ENCODE results near the gene ARHGEF9. TPM values are rescaled to one million over a fixed set of nuclear protein-coding genes. Genes with fewer than 3 reads are reported as not detected.
"Not testable (repeated sequence)": the region's sequence is repeated elsewhere in the genome, so short reads cannot be mapped to it uniquely, and the experiment has no call there.

The ARHGEF9 gene
- 12.2 and 13.8 TPM in 2 replicates for total RNA-seq (2014; rRNA removed; shearing (Covaris generic))
- polyA plus RNA-seq (2014; cell fraction: nucleus; rRNA removed), result 13.6 and 18.6 TPM in 2 replicates

- no peak for DNase-seq (ENCODE audit: extremely low read depth, low read depth)
These were observed at the start of gene ARHGEF9 for GRCh38 chrX:63784902-63785707. TSS of gene ARHGEF9 (minus strand) at chrX:63785214. CDS start at chrX:63785145, 69 bp downstream.

GRCh38 chrX:63825446-63825845, 40.4 kb upstream of the ARHGEF9 start:
- not testable (repeated sequence) for DNase-seq (ENCODE audit: extremely low read depth, low read depth)

- no peak for DNase-seq (ENCODE audit: extremely low read depth, low read depth)
These were observed 33.1 kb upstream of the ARHGEF9 start for GRCh38 chrX:63818156-63818555.

DNA sequence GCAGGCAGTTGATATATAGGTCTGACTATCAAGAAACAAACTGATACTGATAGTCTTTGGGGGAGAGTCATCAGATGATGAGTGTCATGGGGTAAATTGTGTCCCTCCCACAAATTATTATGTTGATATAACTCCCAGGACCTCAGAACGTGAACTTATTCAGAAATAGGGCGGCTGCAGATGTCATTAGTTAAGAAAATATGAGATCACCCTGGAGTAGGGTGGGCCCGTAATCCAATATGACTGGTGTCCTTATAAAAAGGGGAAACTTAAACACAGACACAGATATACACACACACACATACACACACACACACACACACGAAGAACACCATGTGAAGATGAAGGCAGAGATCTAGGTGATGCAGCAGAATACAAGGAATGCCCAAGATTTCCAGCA, 32.7 kb upstream of the ARHGEF9 start:
- DNase-seq (ENCODE audit: extremely low read depth, low read depth), result no peak

DNA sequence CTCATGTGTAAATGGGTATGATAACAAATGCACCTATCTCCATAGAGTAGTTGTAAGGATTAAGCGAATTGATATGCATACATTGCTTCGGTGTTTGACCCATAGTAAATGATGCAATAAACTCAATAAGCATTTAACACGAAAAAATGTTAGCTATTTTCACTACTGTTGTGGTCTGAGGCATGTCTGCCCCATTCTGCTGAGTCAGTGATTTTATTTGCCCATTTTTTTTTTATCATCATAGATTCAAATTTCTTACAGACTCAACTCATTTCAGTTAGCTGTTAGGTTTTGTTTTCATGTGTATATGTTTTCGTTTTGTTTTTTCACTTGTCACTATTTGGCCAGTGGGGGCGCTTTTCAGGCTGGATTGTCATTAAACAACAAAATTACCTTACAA, 27.8 kb upstream of the ARHGEF9 start:
- DNase-seq (ENCODE audit: extremely low read depth, low read depth), result no peak

DNA sequence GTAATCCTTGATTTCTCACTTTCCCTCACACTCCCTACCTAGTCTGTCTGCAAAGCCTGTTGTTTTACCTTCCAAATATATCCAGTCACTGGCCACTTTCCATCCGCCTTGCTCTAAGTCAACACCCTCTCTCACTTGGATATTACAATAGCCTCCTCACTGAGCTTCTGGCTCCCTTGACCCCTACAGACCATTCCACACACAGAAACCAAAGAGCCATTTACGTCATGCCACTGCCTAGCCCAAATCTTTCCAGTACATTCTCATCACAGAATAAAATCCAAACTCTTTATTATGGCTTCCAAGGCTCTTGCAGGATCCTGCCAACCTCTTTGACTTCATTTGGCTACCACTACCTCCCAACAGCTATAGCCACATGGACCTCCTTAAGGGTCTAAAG, 25.7 kb upstream of the ARHGEF9 start:
- DNase-seq (ENCODE audit: extremely low read depth, low read depth), result no peak

DNA sequence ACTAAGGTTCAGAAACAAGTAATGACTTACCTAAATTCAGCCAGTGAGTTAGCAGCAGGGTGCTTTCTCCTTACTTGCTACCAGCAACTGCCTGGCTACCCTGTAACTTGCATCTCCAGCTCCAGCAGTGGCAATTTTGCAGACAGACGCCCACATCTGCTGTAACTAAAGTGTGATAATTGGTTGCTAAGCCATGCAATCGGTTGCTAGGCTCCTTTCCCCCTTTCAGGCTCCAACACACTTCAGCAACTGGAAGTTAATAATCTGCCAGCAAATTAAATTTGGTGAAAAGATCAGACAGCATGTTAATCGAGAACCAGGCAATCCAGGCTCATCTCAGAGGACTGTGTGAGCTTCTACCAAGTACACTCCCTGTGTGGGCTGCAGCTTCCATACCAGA, 24.2 kb upstream of the ARHGEF9 start:
- no peak for DNase-seq (ENCODE audit: extremely low read depth, low read depth)

GRCh38 chrX:63795406-63795805, 10.4 kb upstream of the ARHGEF9 start:
- DNase-seq (ENCODE audit: extremely low read depth, low read depth), result not testable (repeated sequence)

DNA sequence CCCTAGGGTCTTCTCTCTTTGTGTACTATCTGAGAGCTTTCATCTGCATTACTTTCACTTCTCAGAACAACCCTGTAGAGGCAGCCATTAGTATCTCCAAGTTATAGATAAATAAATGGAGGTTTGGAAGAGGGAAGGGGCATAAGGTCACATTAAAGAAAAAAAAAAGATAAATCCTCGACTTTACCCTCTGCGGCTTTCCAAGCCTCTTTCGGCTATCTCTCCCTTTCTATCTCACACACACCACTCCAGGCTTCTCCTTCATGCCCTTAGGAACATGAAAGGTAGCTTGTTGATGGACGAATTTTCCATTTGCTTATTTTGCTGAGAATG, 660 bp upstream of the ARHGEF9 start:
- no peak for DNase-seq (ENCODE audit: extremely low read depth, low read depth)

DNA sequence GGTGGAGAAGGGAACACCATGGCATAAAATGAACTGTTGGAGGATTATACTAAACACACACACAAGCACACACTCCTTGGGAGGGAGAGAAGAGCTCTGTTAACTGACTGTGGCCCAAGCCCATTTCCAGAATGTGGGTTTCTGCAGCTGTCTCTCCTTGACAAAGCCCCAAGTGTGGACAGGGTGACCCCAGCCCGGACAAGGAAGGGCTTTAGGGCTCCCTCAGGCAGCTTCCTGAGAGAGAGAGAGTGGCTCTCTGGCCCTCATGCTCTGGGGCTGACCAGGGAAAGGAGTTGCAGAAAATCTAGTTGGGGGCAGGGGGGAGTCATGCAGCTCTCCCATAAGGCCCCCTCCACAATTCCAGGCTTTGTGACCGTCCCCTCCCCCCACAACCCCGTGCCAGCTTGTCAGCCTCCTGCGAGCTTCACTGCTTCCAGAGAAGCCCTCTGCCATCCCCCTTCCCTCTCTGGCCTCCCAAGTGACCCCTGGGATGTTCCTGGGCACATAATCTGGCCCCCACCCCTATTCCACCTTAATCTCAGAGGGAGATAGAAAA, 590 bp downstream of the ARHGEF9 start:
- no peak for DNase-seq (ENCODE audit: extremely low read depth, low read depth)

GRCh38 chrX:63782515-63782914, 2.5 kb downstream of the ARHGEF9 start:
- DNase-seq (ENCODE audit: extremely low read depth, low read depth), result no peak

DNA sequence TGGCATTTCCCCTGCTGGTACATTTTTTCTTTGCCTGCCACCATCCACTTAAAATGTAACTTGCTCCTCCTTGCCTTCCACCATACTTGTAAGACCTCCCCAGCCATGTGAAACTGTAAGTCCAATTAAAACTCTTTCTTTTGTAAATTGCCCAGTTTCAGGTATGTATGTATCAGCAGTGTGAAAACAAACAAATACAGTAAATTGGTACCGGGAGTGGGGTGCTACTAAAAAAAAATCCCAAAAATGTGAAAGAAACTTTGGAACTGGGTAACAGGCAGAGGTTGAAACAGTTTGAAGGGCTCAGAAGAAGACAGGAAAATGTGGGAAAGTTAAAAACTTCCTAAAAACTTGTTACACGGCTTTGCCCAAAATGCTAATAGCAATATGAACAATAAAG, 16.3 kb downstream of the ARHGEF9 start:
- no peak for DNase-seq (ENCODE audit: extremely low read depth, low read depth)

DNA sequence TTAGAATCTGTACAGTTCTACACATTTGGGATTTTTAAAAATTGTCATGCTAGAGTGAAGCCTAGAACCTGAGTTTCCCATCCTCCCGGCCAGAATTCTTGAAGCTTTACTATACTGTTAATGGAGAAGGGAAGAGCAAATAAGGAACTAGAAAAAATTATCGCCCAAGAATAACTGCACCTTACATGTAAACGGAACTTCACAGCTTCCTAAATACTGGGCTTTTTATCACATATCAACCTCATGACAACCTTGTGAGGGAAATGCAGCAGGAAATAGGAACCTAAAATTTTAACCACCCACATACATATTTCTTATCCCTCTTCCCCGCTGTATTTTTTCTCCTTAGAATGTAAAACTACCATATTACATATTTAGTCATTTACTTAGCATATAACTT, 19.3 kb downstream of the ARHGEF9 start:
- DNase-seq (ENCODE audit: extremely low read depth, low read depth), result no peak

- no peak for DNase-seq (ENCODE audit: extremely low read depth, low read depth)
These were observed 20.1 kb downstream of the ARHGEF9 start for GRCh38 chrX:63764946-63765345.

- no peak for DNase-seq (ENCODE audit: extremely low read depth, low read depth)
These were observed 23.4 kb downstream of the ARHGEF9 start for GRCh38 chrX:63761639-63762038.

- no peak for DNase-seq (ENCODE audit: extremely low read depth, low read depth)
These were observed 27.0 kb downstream of the ARHGEF9 start for GRCh38 chrX:63758011-63758410.

DNA sequence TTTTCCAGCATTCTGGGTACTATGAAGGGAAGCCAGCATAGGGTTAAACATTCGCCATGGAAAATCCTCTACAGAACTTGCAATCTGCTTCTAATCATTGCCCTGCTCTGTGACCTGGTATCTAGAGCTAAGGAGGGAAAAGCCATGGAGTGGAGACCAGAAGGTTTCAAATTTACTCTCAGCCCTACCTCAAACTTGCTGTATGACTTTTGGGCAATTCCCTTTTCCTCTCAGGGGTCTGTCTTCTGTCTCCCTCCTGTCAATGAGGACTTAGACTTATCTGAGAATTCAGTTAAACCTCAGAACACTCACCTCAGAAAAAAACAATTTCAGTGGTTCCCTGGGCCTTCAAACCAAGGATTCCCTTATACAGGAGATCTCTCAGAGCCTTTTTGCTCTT, 29.1 kb downstream of the ARHGEF9 start:
- DNase-seq (ENCODE audit: extremely low read depth, low read depth), result no peak

GRCh38 chrX:63754860-63755579, 30.0 kb downstream of the ARHGEF9 start:
- peak; percentile 91 for DNase-seq (ENCODE audit: extremely low read depth, low read depth)

DNA sequence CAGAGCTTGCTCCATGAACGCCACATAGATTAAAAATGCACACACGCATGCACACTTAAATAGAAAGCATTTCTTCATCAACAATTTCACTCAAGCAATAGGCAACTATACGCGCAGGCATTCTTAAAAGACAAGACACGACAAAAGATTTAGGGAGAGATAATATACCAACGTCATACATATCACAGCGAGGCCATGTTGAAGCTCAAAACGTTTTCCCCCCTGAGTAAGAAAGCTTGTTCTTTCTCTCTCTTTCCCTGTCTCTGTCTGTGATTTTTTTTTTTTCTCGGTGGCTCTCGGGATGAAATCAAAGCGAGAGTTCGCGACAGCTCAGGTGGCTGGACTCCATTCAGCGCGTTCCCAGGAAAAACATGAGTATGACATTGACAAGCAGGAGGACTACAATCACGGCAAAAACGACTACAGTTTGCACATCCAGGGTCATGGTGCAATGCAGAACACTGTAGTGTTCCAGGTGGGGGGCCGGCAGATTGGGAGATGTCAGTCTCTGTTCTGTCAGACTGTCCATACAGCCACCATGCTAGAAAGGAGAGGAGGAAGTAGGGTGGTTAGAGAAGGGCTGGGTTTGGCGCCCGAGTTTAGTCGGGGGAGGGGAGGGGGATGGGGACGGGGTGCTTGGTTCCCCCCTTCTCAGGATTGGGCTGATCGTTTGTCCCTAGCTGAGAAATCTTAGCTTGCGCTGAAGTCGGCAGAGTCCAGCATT, 30.7 kb downstream of the ARHGEF9 start:
- peak; percentile 0 for DNase-seq (ENCODE audit: extremely low read depth, low read depth)

DNA sequence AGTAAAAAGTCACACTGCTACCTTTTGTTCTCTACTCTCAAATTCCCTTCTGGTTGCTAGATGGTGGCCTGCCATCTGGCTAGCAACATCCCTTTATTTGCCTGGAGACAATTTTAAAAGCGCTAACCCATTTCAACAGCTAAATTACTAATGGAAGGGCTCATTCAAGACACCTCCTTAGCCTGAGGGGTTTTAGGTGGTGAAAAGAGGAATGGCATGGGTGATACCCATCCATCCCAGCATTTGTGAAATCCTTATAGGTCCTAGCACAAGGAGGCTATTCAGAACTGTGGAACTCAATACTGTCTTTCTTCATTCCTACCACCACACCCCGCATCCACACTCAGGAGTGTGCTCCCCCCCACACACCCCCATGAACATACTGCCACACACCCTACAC, 33.5 kb downstream of the ARHGEF9 start:
- DNase-seq (ENCODE audit: extremely low read depth, low read depth), result no peak

GRCh38 chrX:63750811-63751210, 34.2 kb downstream of the ARHGEF9 start:
- DNase-seq (ENCODE audit: extremely low read depth, low read depth), result no peak

Measured in NCI-H460 (cell line).